Measurements from ENCODE around the gene ATP2C2. TPM values are rescaled to one million over a fixed set of nuclear protein-coding genes. Genes with fewer than 3 reads are reported as not detected.

ATP2C2 gene
- total and polyA plus RNA-seq, 2 of the 8 experiments (the other 6 are each of a cell fraction or from before 2014, with no cell fraction given): 1.2 to 2.8 TPM

DNA sequence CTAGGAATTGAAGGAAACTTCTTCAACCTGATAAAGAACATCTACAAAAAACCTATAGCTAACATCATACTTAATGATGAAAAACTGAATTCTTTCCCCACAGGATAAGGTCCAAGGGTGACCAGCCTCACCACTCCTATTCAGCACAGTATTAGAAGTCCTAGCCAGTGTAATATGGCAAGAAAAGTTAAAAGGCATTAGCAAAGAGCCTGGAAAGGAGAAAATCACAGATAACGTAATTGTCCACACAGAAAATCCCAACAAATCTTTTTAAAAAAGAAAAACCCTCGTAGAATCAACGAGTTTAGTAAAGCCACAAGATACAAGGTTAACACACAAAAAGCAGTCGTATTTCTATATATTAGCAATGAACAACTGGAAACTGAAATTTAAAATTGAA, 98.4 kb downstream of the ATP2C2 start:
- no peak overlapping the region for H2BK20ac ChIP-seq (ENCODE audit: low read length)
- no peak overlapping the region for H3K23ac ChIP-seq (ENCODE audit: insufficient read length)
- no peak overlapping the region for H2BK5ac ChIP-seq (ENCODE audit: low read depth, low read length)
- CTCF ChIA-PET (ENCODE audit: partially characterized antibody): interaction anchor here (2.5 kb wide), 1 partner anchor 13 kb away, joined by 10 read pairs; no protein-coding TSS in a partner anchor
- H2AFZ ChIP-seq (ENCODE audit: low read length): no peak overlapping the region
- H2BK12ac ChIP-seq (ENCODE audit: low read depth, low read length): no peak overlapping the region
- no peak overlapping the region for H3K27ac ChIP-seq (ENCODE audit: low read depth, low read length)
- H3K18ac ChIP-seq (ENCODE audit: extremely low read depth, low read length): no peak overlapping the region
- H3K23me2 ChIP-seq (ENCODE audit: low read depth, low read length): no peaks in the 10 kb centered on the region; the same call in 1 of the 2 replicates
- no peak overlapping the region for H3K9ac ChIP-seq (replicated peaks in 1 of 4; ENCODE audit: extremely low read depth in 1 of 4, low read depth in 3 of 4, low read length in 3 of 4)
- FAIRE-seq (no peak), DNase-seq (ENCODE audit: low read depth in 1 of 2, low spot score in 2 of 2) (no peak)
- no peak overlapping the region for H4K8ac ChIP-seq (ENCODE audit: extremely low read depth, insufficient read depth, low read length)
- H3K27me3 ChIP-seq (replicated peaks in 1 of 4; ENCODE audit: control insufficient read depth in 3 of 4, extremely low read depth in 1 of 4, insufficient read depth in 3 of 4, low read length in 3 of 4): no peaks in the 10 kb centered on the region
- H3K4me3 ChIP-seq (ENCODE audit: extremely low read depth in 1 of 4, insufficient read depth in 2 of 4, low read depth in 3 of 4, low read length in 4 of 4): no peak overlapping the region
- H3K79me2 ChIP-seq (ENCODE audit: control insufficient read depth in 1 of 2, insufficient read depth in 2 of 2, low read length in 2 of 2): no peaks in the 10 kb centered on the region
- H3K4me1 ChIP-seq (replicated peaks in 1 of 4; ENCODE audit: control insufficient read depth in 3 of 4, insufficient read depth in 4 of 4, low read length in 3 of 4): no peaks in the 10 kb centered on the region
- H3K79me1 ChIP-seq (ENCODE audit: low read depth, low read length): no peaks in the 10 kb centered on the region; the same call in 1 of the 2 replicates
- H4K91ac ChIP-seq (replicated peaks; ENCODE audit: insufficient read length, low read length): no peak overlapping the region
- peaks cover 0 to 12% (median 3%) of the 10 kb centered on the region in 4 experiments; a peak in 2 of 8 replicates for H3K36me3 ChIP-seq (ENCODE audit: control insufficient read depth in 2 of 4, insufficient read depth in 4 of 4, low read length in 3 of 4)
- no peak overlapping the region for H4K5ac ChIP-seq (ENCODE audit: insufficient read length, low read depth, low read length)
- no peak overlapping the region for H2AK5ac ChIP-seq (ENCODE audit: low read depth, low read length)
- H3K9me3 ChIP-seq (ENCODE audit: insufficient read depth in 2 of 2, low read depth in 1 of 2, low read length in 1 of 2): peaks cover 7 to 12% of the 10 kb centered on the region in 2 experiments
- H3K4ac ChIP-seq (replicated peaks; ENCODE audit: insufficient read length, low read depth, low read length): no peak overlapping the region
- TF ChIP-seq, protein P1, sequence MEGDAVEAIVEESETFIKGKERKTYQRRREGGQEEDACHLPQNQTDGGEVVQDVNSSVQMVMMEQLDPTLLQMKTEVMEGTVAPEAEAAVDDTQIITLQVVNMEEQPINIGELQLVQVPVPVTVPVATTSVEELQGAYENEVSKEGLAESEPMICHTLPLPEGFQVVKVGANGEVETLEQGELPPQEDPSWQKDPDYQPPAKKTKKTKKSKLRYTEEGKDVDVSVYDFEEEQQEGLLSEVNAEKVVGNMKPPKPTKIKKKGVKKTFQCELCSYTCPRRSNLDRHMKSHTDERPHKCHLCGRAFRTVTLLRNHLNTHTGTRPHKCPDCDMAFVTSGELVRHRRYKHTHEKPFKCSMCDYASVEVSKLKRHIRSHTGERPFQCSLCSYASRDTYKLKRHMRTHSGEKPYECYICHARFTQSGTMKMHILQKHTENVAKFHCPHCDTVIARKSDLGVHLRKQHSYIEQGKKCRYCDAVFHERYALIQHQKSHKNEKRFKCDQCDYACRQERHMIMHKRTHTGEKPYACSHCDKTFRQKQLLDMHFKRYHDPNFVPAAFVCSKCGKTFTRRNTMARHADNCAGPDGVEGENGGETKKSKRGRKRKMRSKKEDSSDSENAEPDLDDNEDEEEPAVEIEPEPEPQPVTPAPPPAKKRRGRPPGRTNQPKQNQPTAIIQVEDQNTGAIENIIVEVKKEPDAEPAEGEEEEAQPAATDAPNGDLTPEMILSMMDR (IDR thresholded peaks at IDR 0.05; ENCODE audit: control extremely low read depth in 1 of 3, insufficient read depth in 1 of 3, low read depth in 1 of 3, low read length in 3 of 3): no peak
- TF ChIP-seq RXRA (IDR thresholded peaks at IDR 0.05; ENCODE audit: insufficient read depth, low read depth, low read length): no peak
- TF ChIP-seq NRF1 (IDR thresholded peaks at IDR 0.05; ENCODE audit: low read depth, low read length): no peak
- no peak for TF ChIP-seq TAF7 (optimal IDR thresholded peaks at IDR 0.05; ENCODE audit: borderline replicate concordance, low read depth, low read length)
- 41% methylated on average over 4 of the region's 4 CpGs; no CpG with 5 or more reads in 1 of the 2 experiments for WGBS, 2 experiments (ENCODE audit: extremely low coverage in 1 of 2, insufficient coverage in 1 of 2, insufficient read length in 1 of 2, insufficient replicate concordance in 2 of 2, low coverage in 1 of 2, low lambda C conversion rate in 2 of 2, missing lambda C conversion rate in 1 of 2)
- no peak overlapping the region for H3K14ac ChIP-seq (ENCODE audit: insufficient read length)
- H4K20me1 ChIP-seq (replicated peaks in 1 of 2; ENCODE audit: control insufficient read depth in 1 of 2, insufficient read depth in 2 of 2, low read length in 2 of 2): no peaks in the 10 kb centered on the region
- H3K56ac ChIP-seq (replicated peaks; ENCODE audit: insufficient read length, low read depth, low read length): no peak overlapping the region
- no peak overlapping the region for H2BK120ac ChIP-seq (replicated peaks; ENCODE audit: low read depth, low read length)
- POLR2A ChIA-PET (ENCODE audit: partially characterized antibody): no interaction called here
- H3K4me2 ChIP-seq (ENCODE audit: insufficient read depth in 1 of 2, low read depth in 2 of 2, low read length in 2 of 2): no peak overlapping the region
- no peak overlapping the region for H2BK15ac ChIP-seq (ENCODE audit: low read length)

Measured in H1 (cell line).